HG02938 (cell line): ENCODE measurements around the gene OR2H2.

Source experiments
- ATAC-seq: cut with Tn5 transposase; IDR thresholded peaks from one replicate; pipeline ENCODE4 v1.9.1; 2021; ENCODE audit warnings: mild to moderate bottlenecking, moderate library complexity; ENCODE audit not compliant: unreplicated experiment

OR2H2 gene

DNA sequence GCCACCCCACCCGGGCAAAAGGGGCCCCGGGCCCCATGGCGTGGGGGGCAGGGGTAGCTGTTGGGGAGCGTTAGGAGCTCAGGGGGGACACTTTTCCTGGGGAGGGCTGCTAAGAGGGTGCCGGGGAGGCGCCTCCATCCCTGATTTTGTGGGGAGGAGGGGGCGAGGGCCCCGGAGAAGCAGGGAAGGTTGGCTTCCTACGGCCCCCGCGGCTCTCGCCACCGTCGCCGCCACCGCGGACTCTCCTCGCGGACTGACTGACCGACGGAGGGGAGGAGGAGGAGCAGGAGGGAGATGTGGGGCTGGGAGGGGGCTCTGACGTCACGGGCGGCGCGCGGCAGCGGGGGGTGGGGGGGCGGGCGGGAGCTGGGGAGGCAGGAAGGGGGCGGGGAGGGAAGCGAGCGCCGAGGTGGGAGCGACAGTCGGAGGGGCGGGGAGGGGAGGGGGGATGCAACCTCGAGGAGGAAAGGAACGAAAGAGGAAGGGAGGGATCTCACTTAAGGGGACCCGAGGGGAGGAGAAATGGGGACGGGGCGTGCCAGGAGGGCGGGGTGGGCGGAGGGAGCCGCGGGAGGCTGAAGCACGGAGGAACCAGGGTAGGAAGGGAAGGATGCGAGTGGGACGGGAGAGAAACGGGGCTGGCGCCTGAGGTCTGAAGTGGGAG lies 43.0 kb downstream of the OR2H2 start:
- ATAC-seq = no peak

GRCh38 chr6:29628419-29629281 lies 43.7 kb downstream of the OR2H2 start:
- ATAC-seq = no peak

GRCh38 chr6:29629571-29629970 lies 44.6 kb downstream of the OR2H2 start:
- no peak for ATAC-seq

- no peak for ATAC-seq
Measured at GRCh38 chr6:29630315-29630714, 45.4 kb downstream of the OR2H2 start.

DNA sequence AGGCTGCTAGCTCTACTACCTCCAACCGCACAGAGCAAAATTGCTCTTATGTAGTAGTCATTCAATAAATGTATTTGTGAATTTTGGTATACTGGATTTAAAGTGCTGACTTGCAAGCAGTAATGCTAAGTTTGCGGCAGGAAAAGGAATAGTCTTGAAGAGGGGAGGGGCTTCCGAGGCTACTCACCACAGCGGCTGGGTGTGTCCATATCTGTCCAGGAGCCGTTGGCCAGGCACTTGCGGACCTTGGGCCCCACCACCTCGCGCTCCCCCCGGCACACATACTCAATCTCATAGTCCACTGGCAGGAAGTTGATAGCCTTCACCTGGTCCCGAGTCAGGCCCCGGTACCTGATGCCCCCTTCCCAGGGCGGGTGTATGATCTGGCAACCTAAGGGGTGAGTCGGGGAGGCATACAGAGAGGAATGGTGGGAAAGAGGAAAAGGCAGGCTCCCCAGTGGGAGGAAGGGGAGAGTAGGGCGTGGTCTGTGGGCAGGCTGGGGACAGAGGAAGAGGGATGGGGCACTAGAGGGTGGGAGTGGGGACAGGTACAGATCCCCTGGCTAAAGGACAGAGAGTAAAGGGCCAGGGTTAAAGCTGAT lies 46.4 kb downstream of the OR2H2 start:
- no peak for ATAC-seq

- no peak for ATAC-seq
Measured at GRCh38 chr6:29631860-29632731, 47.2 kb downstream of the OR2H2 start.

GRCh38 chr6:29632789-29633533 lies 48.0 kb downstream of the OR2H2 start, which contains the start of gene GABBR1:
GABBR1 (minus strand) TSS chr6:29633183; CDS start chr6:29632385, 798 bp downstream.
- ATAC-seq = no peak

DNA sequence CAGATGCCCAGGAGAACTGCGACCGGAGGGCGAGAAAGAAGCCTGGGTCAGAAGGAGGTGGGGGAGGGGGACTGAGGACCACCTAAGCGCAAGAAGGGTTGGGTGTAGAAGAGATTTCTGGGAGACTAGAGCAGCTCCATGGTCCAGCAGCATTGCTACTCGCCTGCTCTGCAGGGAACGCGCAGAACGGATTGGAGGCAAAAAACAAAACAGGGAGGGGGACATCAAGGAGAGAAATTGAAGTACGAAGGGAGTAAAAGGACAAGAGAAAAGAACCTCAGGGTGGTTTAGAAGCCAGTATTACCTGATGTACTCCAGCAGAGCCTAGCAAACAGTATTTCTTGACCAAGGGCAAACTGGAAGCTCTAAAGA lies 48.6 kb downstream of the OR2H2 start:
- ATAC-seq = no peak

GRCh38 chr6:29637247-29637646 lies 52.3 kb downstream of the OR2H2 start:
- no peak for ATAC-seq
